Raji (cell line): ENCODE results near the gene AFG1L.

ENCODE experiments used
- POLR2A ChIP-seq: IDR thresholded peaks from 2 replicates; pipeline ENCODE4 v1.6.1; 2011; ENCODE audit warnings: low read depth, low read length, control low read depth; ENCODE audit not compliant: insufficient read depth

AFG1L gene

GRCh38 chr6:108277295-108277694, 17.6 kb upstream of the AFG1L start:
- TF ChIP-seq POLR2A: no peak

- no peak for TF ChIP-seq POLR2A
Measured at GRCh38 chr6:108277831-108278230, 17.0 kb upstream of the AFG1L start.

DNA sequence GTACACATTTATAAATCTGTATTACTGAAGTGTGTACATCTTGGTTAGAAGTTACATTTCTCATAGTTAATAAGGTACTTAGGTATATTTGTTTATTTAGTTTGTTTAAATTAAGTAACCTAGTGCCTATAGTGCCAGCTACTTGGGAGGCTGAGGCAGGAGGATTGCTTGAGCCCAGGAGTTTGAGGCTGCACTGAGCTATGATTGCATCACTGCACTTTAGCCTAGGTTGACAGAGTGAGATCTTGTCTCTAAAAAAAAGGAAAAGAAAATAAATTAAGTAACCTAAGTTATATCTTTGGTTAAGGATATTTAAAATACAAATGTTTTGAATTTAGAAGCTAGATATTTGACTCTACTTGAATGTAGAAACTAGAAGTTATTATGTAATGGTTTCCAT, 9.5 kb upstream of the AFG1L start:
- no peak for TF ChIP-seq POLR2A

- TF ChIP-seq POLR2A: no peak
Measured at GRCh38 chr6:108286366-108286765, 8.5 kb upstream of the AFG1L start.

GRCh38 chr6:108287373-108287772, 7.5 kb upstream of the AFG1L start:
- no peak for TF ChIP-seq POLR2A

DNA sequence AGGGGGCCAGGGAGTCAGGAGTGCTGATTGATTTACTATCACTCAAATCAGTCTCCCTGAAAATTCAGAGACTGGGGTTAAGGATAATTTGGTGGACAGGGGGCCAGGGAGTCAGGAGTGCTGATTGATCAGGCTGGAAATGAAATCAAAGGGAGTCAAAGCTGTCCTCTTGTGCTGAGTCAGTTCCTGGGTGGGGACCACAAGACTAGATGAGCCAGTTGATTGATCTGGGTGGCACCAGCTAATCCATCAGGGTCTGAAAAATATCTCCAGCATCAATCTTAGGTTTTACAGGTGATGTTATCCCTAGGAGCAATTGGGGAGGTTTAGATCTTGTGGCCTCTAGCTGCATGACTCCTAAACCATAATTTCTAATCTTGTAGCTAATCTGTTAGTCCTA, 6.1 kb upstream of the AFG1L start:
- TF ChIP-seq POLR2A: no peak

GRCh38 chr6:108291091-108291490, 3.8 kb upstream of the AFG1L start:
- TF ChIP-seq POLR2A: no peak

DNA sequence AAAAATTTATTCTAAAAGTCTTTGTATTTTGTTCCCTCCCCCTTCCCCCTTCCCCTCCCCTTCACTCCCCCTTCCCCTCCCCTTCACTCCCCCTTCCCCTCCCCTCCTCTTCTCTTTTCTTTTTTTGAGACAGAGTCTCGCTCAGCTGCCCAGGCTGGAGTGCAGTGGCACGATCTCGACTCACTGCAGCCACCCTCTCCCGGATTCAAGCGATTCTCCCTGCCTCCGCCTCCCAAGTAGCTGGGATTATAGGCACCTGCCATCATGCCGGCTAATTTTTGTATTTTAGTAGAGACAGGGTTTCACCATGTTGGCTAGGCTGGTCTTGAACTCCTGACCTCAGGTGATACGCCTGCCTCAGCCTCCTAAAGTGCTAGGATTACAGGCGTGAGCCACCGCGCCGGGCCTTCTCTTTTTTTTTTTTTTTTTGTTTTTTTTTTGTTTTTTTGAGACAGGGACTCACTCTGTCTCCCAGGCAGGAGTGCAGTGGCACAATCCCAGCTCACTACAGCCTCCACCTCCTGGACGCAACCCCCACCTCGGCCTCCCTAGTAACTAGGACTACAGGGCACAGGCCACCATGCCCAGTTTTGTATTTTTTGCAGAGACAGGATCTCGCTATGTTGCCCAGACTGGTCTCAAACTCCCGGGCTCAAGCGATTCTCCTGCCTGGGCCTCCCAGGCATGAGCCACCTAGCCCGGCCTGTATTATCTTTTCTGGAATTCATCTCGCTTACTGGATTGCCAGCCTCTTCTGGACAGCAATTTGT, 1.1 kb upstream of the AFG1L start:
- TF ChIP-seq POLR2A: no peak

GRCh38 chr6:108294297-108294726, 542 bp upstream of the AFG1L start:
- TF ChIP-seq POLR2A: no peak

DNA sequence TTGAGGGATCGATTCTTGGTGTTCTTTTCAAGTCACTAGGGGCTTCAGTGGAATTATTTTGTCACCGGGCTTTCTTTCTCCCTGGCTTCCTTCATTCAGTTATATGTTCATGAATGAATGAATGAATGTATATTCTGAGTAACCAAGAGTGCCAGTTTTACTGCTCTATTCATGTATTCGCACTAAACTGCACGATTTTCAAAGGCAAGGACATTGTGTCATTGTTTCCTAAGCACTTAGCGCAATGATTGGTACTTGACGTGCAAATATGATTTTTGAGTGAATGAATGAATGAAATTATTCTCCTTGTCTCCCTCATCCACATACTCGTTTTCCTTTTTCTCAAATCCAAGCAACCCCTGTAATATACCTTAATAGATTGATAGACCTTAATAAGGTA, 822 bp downstream of the AFG1L start:
- TF ChIP-seq POLR2A: no peak

DNA sequence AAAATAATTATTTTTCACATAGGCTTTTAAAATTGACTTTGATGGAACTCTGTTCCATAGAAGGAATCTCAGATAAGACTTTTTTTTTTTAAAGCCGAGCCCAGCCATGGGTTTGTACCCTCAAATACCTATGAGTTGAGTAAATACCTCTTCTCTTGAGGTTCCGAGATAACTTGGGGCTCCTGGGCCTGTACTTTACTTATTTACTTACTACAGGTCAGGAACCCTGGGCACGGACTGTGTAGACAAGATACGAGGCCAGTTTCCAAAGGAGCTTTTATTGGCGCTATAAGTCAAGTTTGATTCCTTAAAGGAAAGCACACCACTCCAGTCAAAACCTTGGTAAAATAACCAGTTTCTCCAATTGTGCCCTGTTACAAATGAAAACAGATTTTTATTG, 7.5 kb downstream of the AFG1L start:
- no peak for TF ChIP-seq POLR2A

DNA sequence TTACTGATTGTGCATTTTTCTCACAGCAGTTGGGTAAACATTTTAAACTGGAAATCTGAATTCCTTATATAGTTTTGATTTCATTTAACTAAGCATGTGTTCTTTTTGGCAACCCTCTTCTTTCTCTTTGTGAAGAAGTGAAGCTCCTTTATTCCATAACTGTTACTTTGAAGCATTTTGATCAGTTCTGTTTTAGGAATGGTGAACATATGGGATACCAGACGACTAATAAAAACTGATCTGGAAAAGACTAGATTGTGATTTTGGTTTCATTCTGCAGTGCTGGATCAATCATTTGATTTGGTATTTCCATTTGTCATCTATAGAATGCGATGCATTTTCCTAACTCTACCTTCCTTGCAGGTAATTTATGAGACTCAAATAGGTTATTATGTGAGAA, 9.8 kb downstream of the AFG1L start:
- TF ChIP-seq POLR2A: no peak

- TF ChIP-seq POLR2A: no peak
Measured at GRCh38 chr6:108309844-108310243, 15.0 kb downstream of the AFG1L start.

GRCh38 chr6:108312605-108313004, 17.8 kb downstream of the AFG1L start:
- no peak for TF ChIP-seq POLR2A

DNA sequence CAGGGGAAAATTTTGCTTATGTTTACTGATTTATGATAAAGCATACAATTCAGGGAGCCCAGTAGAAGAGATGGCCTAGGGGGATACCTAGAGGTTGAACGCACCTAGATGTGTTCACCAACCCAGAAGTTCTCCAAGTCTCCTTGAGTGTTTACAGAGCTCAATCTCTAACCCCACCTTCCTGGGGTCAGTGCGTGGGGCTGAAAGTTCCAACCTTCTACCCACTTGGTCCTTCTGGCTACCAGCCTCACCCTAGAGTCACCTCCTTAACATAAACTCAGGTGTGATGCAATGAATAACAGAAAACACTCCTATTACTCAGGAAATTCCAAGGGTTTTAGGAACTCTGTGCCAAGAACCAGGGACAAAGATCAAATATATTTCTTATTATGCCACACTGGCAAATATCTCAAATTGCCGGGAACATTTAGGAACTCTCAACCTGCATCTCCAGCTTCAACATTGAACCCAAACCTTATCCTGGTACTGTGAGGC, 26.4 kb downstream of the AFG1L start:
- TF ChIP-seq POLR2A: no peak

DNA sequence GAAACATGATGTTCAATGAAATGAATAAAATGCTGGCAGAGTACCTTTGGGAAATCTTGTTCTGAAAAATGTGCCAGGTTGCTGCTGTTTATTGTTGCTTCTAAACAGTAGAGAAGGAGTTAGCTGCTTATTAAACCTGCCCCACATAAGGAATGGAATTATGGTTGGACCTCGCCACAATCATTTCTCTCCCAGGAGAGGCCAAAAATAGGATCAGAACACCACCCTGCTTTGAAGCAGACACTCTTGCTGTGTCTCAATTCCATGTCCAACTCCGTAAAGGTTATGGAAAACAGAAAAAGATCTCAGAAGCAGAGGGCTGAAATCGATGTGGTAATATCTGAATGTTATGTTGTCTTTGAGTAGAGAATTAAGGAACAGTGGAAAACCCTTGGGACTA, 27.9 kb downstream of the AFG1L start:
- no peak for TF ChIP-seq POLR2A

DNA sequence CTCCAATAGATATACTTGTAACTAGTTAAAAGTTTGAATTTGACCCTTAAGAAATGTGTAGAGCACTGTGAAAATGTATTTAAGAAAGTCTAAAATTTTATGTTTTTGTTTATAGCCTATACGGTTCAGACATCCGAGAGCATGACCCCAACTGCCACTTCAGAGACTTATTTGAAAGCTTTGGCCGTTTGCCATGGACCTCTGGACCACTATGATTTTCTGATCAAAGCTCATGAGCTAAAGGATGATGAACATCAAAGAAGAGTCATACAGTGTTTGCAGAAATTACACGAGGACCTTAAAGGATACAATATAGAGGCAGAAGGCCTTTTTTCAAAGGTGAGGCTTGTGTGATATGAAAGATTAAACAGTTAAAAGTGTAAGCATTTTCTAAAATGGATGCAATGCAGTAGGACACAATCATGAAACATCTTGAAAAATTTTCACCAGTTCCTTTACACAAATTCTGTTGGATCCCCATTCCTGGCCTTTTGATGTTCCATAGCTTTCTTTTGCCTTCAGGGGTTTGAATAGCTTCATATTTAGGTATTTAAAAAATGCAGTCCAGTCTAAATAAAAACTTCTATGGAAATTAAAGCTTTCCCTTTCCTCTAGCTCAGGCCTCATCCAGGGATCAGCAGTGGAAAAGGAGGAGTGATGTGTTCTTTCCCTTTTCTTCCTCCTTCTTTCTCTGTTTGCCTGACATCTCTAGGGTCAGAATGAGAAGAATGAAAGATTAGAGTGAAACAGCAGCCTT, 29.0 kb downstream of the AFG1L start:
- no peak for TF ChIP-seq POLR2A

DNA sequence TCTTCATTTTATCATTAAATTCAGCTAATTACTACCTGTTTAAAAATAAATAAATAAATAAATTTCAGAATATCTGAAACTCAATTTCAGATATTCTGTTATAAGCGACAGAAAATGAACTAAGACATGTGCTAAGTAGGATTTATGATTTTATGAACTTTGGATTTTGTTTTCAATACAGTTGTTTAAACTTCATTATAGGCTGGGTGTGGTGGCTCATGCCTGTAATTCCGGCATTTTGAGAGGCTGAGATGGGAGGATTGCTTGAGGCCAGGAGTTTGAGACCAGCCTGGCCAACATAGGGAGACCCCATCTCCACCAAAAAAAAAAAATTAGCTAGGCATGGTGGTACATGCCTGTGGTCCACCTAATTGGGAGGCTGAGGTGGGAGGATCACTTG, 36.0 kb downstream of the AFG1L start:
- no peak for TF ChIP-seq POLR2A
